B cell (primary cell): ENCODE data around the gene TMA7. TPM values are rescaled to one million over a fixed set of nuclear protein-coding genes. Genes with fewer than 3 reads are reported as not detected.

ENCODE experiments used
- ATAC-seq: fragments of 200-7000 bp; cut with Tn5 transposase; one replicate; pipeline ENCODE4 v1.10.0; 2021; ENCODE audit warnings: low read depth, mild to moderate bottlenecking, moderate number of reproducible peaks, moderate library complexity
- CTCF ChIA-PET: fragments of 350-600 bp; sonication (Branson Sonifier 250); formaldehyde crosslinking; loops from one replicate; lab custom pipeline; 2021; ENCODE audit warnings: antibody characterized with exemption, inconsistent platforms; lab: Charles Lee
- POLR2A ChIA-PET: fragments of 350-600 bp; sonication (Branson Sonifier 250); formaldehyde crosslinking; loops from one replicate; lab custom pipeline; 2021; ENCODE audit warnings: antibody characterized with exemption; lab: Charles Lee
- DNase-seq: peaks from one replicate; pipeline ENCODE4 v3.0.0; 2013
- H2AFZ ChIP-seq: 2 replicates; pipeline ENCODE4 v1.6.1; 2012; ENCODE audit warnings: mild to moderate bottlenecking, low read depth, low read length; ENCODE audit not compliant: insufficient read depth, poor library complexity, severe bottlenecking
- H3K27ac ChIP-seq, 2 donors: 1 replicate in 1 of 2; 2 replicates in 1 of 2; pipeline ENCODE4 v1.5.1; 2012 to 2013; ENCODE audit warnings: low read length in 2 of 2, mild to moderate bottlenecking in 2 of 2, moderate library complexity in 1 of 2
- H3K27me3 ChIP-seq, 4 experiments: fragments of 200-600 bp in 1 of 4; sonication (generic) in 1 of 4; replicated peaks in 1 of 4; 1 replicate in 2 of 4; 2 replicates in 2 of 4; pipeline versions ENCODE4 v1.6.1 to v1.7.0; 2013 to 2016; ENCODE audit warnings: low read length in 3 of 4, mild to moderate bottlenecking in 2 of 4, mixed read lengths in 1 of 4, moderate library complexity in 1 of 4; ENCODE audit not compliant: insufficient read depth in 4 of 4, control insufficient read depth in 3 of 4; ENCODE audit errors: control extremely low read depth in 1 of 4
- H3K36me3 ChIP-seq, 2 experiments: replicated peaks in 1 of 2; 1 replicate in 1 of 2; 2 replicates in 1 of 2; pipeline versions ENCODE4 v1.6.1 to v1.7.1; 2013; ENCODE audit warnings: low read length in 1 of 2; ENCODE audit not compliant: insufficient read depth in 2 of 2, control insufficient read depth in 1 of 2; ENCODE audit errors: control extremely low read depth in 1 of 2, extremely low read depth in 1 of 2
- H3K4me1 ChIP-seq, 2 donors: fragments of 200-600 bp in 1 of 2; sonication (generic) in 1 of 2; 1 replicate in 1 of 2; 2 replicates in 1 of 2; pipeline versions ENCODE4 v1.5.1 to v1.6.1; 2013 to 2017; ENCODE audit warnings: low read length in 2 of 2; ENCODE audit not compliant: control insufficient read depth in 2 of 2, insufficient read depth in 2 of 2
- H3K4me2 ChIP-seq: replicated peaks from 2 replicates; pipeline ENCODE3; 2012; ENCODE audit warnings: mild to moderate bottlenecking, low read depth, low read length; ENCODE audit not compliant: poor library complexity, severe bottlenecking
- H3K4me3 ChIP-seq, 5 experiments: fragments of 200-600 bp in 1 of 5; sonication (generic) in 1 of 5; 1 replicate in 3 of 5; 2 replicates in 2 of 5; pipeline versions ENCODE4 v1.5.1 to v1.7.0; 2011 to 2016; ENCODE audit warnings: low read length in 4 of 5, mild to moderate bottlenecking in 4 of 5, low read depth in 2 of 5, control low read depth in 1 of 5, moderate library complexity in 1 of 5; ENCODE audit not compliant: insufficient read depth in 1 of 5; ENCODE audit errors: control extremely low read depth in 1 of 5, extremely low read depth in 1 of 5
- H3K79me2 ChIP-seq: fragments of 200-600 bp; sonication (generic); one replicate; pipeline ENCODE4 v1.6.0; 2016; ENCODE audit warnings: low read length; ENCODE audit not compliant: control insufficient read depth, insufficient read depth
- H3K9ac ChIP-seq: fragments of 200-600 bp; sonication (generic); 2 replicates; pipeline ENCODE4 v1.6.1; 2017; ENCODE audit warnings: mild to moderate bottlenecking, low read length, moderate library complexity
- H3K9me3 ChIP-seq, 3 donors: one replicate each; pipeline versions ENCODE4 v1.6.1 to v1.7.1; 2013; ENCODE audit warnings: low read length in 2 of 3; ENCODE audit not compliant: control insufficient read depth in 2 of 3, insufficient read depth in 1 of 3; ENCODE audit errors: control extremely low read depth in 1 of 3
- H4K20me1 ChIP-seq: 2 replicates; pipeline ENCODE4 v1.6.0; 2012; ENCODE audit warnings: mild to moderate bottlenecking, low read length; ENCODE audit not compliant: insufficient read depth, control insufficient read depth, poor library complexity, severe bottlenecking
- H3K27ac Mint-ChIP-seq: one replicate; pipeline ENCODE4 v1.8.0; 2021; ENCODE audit warnings: mixed read lengths
- H3K27me3 Mint-ChIP-seq: one replicate; pipeline ENCODE4 v1.8.0; 2021; ENCODE audit warnings: mixed read lengths
- H3K4me1 Mint-ChIP-seq: one replicate; pipeline ENCODE4 v1.8.0; 2021; ENCODE audit warnings: mixed read lengths
- H3K4me3 Mint-ChIP-seq: one replicate; pipeline ENCODE4 v1.8.0; 2021; ENCODE audit warnings: mixed read lengths
- H3K9me3 Mint-ChIP-seq: one replicate; pipeline ENCODE4 v1.8.0; 2022; ENCODE audit warnings: mixed read lengths; ENCODE audit not compliant: insufficient read depth
- EZH2 ChIP-seq: IDR thresholded peaks from 2 replicates; pipeline ENCODE4 v1.6.1; 2012; ENCODE audit warnings: borderline replicate concordance, low read depth, mild to moderate bottlenecking, moderate library complexity, low read length; ENCODE audit not compliant: insufficient read depth, poor library complexity, severe bottlenecking
- WGBS: methylation state at CpG from one replicate; pipeline ENCODE4 v1.1.5; 2013; ENCODE audit warnings: missing lambda C conversion rate; ENCODE audit not compliant: insufficient coverage; 5-methylcytosine and 5-hydroxymethylcytosine counted together
- intact Hi-C: fragments of 100-400 bp; cut with micrococcal nuclease; formaldehyde crosslinking; loops from one replicate; pipeline ENCODE4 v1.10.0; 2022
- polyA plus RNA-seq: library from polyadenylated mRNA; depleted of rRNA; stranded (reverse); fragments of >200 nt; gene quantifications from 2 replicates; pipeline ENCODE4 v1.2.3, GENCODE V29; 2012
- total RNA-seq, 2 donors: library from RNA; stranded (reverse); fragments of 120-200 nt in 1 of 2; gene quantifications; 1 replicate in 1 of 2; 2 replicates in 1 of 2; pipeline versions ENCODE4 v1.2.3 to v1.2.4, GENCODE V29; 2013 to 2022
- TF ChIP-seq, protein P1 (sequence below): fragments of 200-600 bp; IDR thresholded peaks from one replicate; pipeline ENCODE4 v1.8.0; 2022; ENCODE audit warnings: antibody characterized with exemption, mild to moderate bottlenecking

The TMA7 gene
- total and polyA plus RNA-seq, 2 donors (not counting 1 experiment from before 2014, with no cell fraction given): 169 to 194 TPM

DNA sequence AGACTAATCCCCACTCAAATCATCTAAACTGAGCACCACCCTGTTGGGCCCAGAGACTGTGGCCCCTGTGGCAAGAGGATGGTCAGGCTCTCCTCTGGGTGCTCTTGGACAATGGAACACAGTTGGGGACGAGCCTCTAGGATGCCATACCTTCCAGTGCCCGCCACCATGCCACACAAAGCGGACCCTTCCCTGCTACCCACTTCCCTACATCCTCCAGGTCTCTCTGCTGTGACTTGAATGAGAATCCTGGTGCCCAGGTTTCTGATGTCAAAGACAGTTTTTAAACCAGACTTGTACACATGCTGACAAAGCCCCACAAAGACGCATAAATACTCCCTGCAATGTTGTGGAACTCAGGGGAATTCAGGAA lies 4.8 kb upstream of the TMA7 start:
- Histone ChIP-seq H3K9me3 (no peaks in the 10 kb centered on the region), H3K27me3 (no peaks in the 10 kb centered on the region), H2AFZ (no peak overlapping the region), H3K4me2 (no peak overlapping the region), H3K36me3 (peaks cover 0 to 16% of the 10 kb centered on the region in 2 experiments), H3K4me3 (no peak overlapping the region), H3K79me2 (peaks cover 30% of the 10 kb centered on the region), H3K9ac (no peak overlapping the region), H3K4me1 (peaks cover 10 to 13% of the 10 kb centered on the region in 2 donors), H4K20me1 (no peaks in the 10 kb centered on the region), H3K27ac (no peak overlapping the region)
- no peak for DNase-seq
- intact Hi-C loops: no loop called here
- no peaks in the 10 kb centered on the region for H3K27me3 Mint-ChIP-seq
- 97% methylated on average over 4 of the region's 4 CpGs for WGBS
- no peak for ATAC-seq
- CTCF ChIA-PET: interaction anchor here (0.7 to 13.4 kb wide), 31 partner anchors 12 to 247 kb away, joined by 3 to 330 read pairs (median 13); partner anchors contain the start of genes ATRIP, CDC25A, NME6 and PFKFB4
- H3K4me3 Mint-ChIP-seq: no peak overlapping the region
- peaks cover 20% of the 10 kb centered on the region for H3K4me1 Mint-ChIP-seq
- no peak overlapping the region for H3K27ac Mint-ChIP-seq
- POLR2A ChIA-PET: interaction anchor here (1.3 kb wide), 1 partner anchor 31 kb away, joined by 4 read pairs; a partner anchor contains a TSS
- no peaks in the 10 kb centered on the region for H3K9me3 Mint-ChIP-seq
- TF ChIP-seq, protein P1, sequence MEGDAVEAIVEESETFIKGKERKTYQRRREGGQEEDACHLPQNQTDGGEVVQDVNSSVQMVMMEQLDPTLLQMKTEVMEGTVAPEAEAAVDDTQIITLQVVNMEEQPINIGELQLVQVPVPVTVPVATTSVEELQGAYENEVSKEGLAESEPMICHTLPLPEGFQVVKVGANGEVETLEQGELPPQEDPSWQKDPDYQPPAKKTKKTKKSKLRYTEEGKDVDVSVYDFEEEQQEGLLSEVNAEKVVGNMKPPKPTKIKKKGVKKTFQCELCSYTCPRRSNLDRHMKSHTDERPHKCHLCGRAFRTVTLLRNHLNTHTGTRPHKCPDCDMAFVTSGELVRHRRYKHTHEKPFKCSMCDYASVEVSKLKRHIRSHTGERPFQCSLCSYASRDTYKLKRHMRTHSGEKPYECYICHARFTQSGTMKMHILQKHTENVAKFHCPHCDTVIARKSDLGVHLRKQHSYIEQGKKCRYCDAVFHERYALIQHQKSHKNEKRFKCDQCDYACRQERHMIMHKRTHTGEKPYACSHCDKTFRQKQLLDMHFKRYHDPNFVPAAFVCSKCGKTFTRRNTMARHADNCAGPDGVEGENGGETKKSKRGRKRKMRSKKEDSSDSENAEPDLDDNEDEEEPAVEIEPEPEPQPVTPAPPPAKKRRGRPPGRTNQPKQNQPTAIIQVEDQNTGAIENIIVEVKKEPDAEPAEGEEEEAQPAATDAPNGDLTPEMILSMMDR: no peak
- no peak for TF ChIP-seq EZH2

DNA sequence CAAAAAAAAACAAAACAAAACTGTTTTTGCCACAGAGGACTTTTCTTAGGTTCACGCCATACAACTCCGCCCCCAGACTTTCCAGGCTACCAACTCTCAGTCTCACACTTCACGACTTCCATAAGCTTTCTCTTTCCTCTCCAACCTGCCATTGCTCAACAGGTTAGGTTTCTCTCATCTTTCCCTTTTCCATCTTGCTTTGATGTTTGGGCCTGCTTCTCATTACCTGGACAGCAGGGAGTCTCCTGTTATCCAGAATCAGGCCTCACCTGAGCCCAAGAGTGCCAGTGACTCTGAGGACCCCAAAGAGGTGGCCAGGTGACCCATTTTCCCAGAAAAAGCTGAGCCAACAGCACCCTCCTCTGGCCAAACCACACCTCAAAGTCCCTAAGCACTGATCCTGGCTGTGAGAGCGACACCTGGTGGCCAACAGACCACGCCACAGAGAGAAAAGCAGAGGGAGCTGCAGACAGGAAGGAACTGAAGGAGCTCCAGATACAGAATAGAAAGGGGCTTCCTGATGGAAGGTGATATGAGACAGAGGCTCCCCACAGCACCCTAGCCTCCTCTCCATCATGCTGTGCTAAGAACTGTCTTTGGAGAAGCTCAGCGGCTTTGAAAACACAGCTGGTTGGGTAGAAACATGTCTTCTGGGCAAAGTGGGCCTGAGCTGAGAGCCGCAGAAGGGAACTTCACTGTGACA lies 4.1 kb upstream of the TMA7 start:
- H3K36me3 ChIP-seq: peaks cover 0 to 16% of the 10 kb centered on the region in 2 experiments
- ChIA-PET CTCF (interaction anchor here (0.6 to 13.4 kb wide), 69 partner anchors 10 to 656 kb away, joined by 3 to 330 read pairs (median 5); partner anchors contain the start of genes ATRIP, CDC25A, NME6 and PFKFB4), POLR2A (interaction anchor here (0.6 to 1.3 kb wide), 6 partner anchors 30 to 136 kb away, joined by 3 to 5 read pairs (median 4); a partner anchor contains a TSS)
- peak overlapping the region in 1 of 2 donors; percentile 47 for H3K27ac ChIP-seq
- H3K9ac ChIP-seq: no peak overlapping the region
- H3K4me1 ChIP-seq: peaks cover 10 to 15% of the 10 kb centered on the region in 2 donors
- intact Hi-C loops: loop anchor here (1.0 kb wide), 4 partner anchors 35 to 204 kb away; no protein-coding TSS in a partner anchor
- Mint-ChIP-seq H3K27ac (no peak overlapping the region), H3K9me3 (no peaks in the 10 kb centered on the region), H3K4me3 (no peak overlapping the region), H3K4me1 (peaks cover 23% of the 10 kb centered on the region), H3K27me3 (no peaks in the 10 kb centered on the region)
- peak; percentile 28 for ATAC-seq
- peak overlapping the region; percentile 23 for H2AFZ ChIP-seq
- no peaks in the 10 kb centered on the region for H3K27me3 ChIP-seq
- H3K4me2 ChIP-seq: no peak overlapping the region
- H3K79me2 ChIP-seq: peaks cover 37% of the 10 kb centered on the region
- no peaks in the 10 kb centered on the region for H3K9me3 ChIP-seq
- no peak for TF ChIP-seq EZH2
- TF ChIP-seq, protein P1: peak; percentile 99
- no peaks in the 10 kb centered on the region for H4K20me1 ChIP-seq
- WGBS: 72% methylated on average over 5 of the region's 7 CpGs
- no peak overlapping the region for H3K4me3 ChIP-seq
- peak; percentile 90 for DNase-seq
